PC-9 (cell line): Measurements from ENCODE around the gene INPPL1.
"Not testable (repeated sequence)": the region's sequence is repeated elsewhere in the genome, so short reads cannot be mapped to it uniquely, and the experiment has no call there.

Experiments
- EZH2 ChIP-seq: fragments of 200-600 bp; sonication (generic); IDR thresholded peaks from 2 replicates; pipeline ENCODE4 v1.8.0; 2017; ENCODE audit warnings: antibody characterized with exemption, low read depth
- TF ChIP-seq, protein P1 (sequence below): fragments of 200-600 bp; sonication (generic); conservative IDR thresholded peaks from 2 replicates; pipeline ENCODE4 v1.6.1; 2017; ENCODE audit warnings: mixed run types, antibody characterized with exemption, mild to moderate bottlenecking, moderate library complexity

DNA sequence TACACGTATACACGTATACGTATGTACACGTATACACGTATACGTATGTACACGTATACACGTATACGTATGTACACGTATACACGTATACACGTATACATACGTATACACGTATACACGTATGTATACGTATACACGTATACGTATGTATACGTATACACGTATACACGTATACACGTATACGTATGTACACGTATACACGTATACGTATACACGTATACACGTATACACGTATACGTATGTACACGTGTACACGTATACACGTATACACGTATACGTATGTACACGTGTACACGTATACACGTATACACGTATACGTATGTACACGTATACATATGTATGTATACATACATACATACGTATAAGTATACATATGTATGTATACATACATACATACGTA is 23.1 kb upstream of the INPPL1 start:
- TF ChIP-seq, protein P1, sequence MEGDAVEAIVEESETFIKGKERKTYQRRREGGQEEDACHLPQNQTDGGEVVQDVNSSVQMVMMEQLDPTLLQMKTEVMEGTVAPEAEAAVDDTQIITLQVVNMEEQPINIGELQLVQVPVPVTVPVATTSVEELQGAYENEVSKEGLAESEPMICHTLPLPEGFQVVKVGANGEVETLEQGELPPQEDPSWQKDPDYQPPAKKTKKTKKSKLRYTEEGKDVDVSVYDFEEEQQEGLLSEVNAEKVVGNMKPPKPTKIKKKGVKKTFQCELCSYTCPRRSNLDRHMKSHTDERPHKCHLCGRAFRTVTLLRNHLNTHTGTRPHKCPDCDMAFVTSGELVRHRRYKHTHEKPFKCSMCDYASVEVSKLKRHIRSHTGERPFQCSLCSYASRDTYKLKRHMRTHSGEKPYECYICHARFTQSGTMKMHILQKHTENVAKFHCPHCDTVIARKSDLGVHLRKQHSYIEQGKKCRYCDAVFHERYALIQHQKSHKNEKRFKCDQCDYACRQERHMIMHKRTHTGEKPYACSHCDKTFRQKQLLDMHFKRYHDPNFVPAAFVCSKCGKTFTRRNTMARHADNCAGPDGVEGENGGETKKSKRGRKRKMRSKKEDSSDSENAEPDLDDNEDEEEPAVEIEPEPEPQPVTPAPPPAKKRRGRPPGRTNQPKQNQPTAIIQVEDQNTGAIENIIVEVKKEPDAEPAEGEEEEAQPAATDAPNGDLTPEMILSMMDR, result not testable (repeated sequence)
- not testable (repeated sequence) for TF ChIP-seq EZH2
